H9 (cell line): ENCODE measurements around the gene NAPSA. TPM values are rescaled to one million over a fixed set of nuclear protein-coding genes. Genes with fewer than 3 reads are reported as not detected.

Experiments
- DNase-seq: peaks from one replicate; pipeline ENCODE4 v3.0.0-alpha.2; 2017
- H2AFZ ChIP-seq: one replicate; pipeline ENCODE4 v1.6.1; 2013; ENCODE audit warnings: mild to moderate bottlenecking, low read length, control low read depth, moderate library complexity
- H2AK5ac ChIP-seq: 2 replicates; pipeline ENCODE4 v1.6.1; 2013; ENCODE audit warnings: low read length, control low read depth, mixed read lengths; ENCODE audit not compliant: insufficient read length
- H2BK120ac ChIP-seq: one replicate; pipeline ENCODE4 v1.6.1; 2013; ENCODE audit warnings: low read depth, mild to moderate bottlenecking, low read length, control low read depth, inconsistent platforms; ENCODE audit not compliant: poor library complexity, severe bottlenecking
- H2BK12ac ChIP-seq: 2 replicates; pipeline ENCODE4 v1.6.1; 2013; ENCODE audit warnings: low read length, control low read depth, mixed read lengths, low read depth; ENCODE audit not compliant: insufficient read length
- H2BK15ac ChIP-seq: 2 replicates; pipeline ENCODE4 v1.6.1; 2013; ENCODE audit warnings: low read depth, low read length, control low read depth
- H2BK20ac ChIP-seq: one replicate; pipeline ENCODE4 v1.6.1; 2013; ENCODE audit warnings: low read depth, mild to moderate bottlenecking, low read length, control low read depth, inconsistent platforms; ENCODE audit not compliant: poor library complexity, severe bottlenecking
- H2BK5ac ChIP-seq: 2 replicates; pipeline ENCODE4 v1.6.1; 2013; ENCODE audit warnings: low read length, control low read depth, mixed read lengths; ENCODE audit not compliant: insufficient read length
- H3K14ac ChIP-seq: 2 replicates; pipeline ENCODE4 v1.6.1; 2013; ENCODE audit warnings: low read length, control low read depth; ENCODE audit not compliant: insufficient read depth
- H3K18ac ChIP-seq: 2 replicates; pipeline ENCODE4 v1.6.1; 2013; ENCODE audit warnings: low read depth, mild to moderate bottlenecking, mixed read lengths, low read length, control low read depth; ENCODE audit not compliant: insufficient read length
- H3K23ac ChIP-seq: 2 replicates; pipeline ENCODE4 v1.6.1; 2013; ENCODE audit warnings: low read length, control low read depth, mixed read lengths, low read depth; ENCODE audit not compliant: insufficient read length
- H3K23me2 ChIP-seq: 2 replicates; pipeline ENCODE4 v1.6.1; 2013; ENCODE audit warnings: low read depth, mild to moderate bottlenecking, mixed read lengths, low read length, control low read depth; ENCODE audit not compliant: insufficient read length, poor library complexity, severe bottlenecking
- H3K27ac ChIP-seq: 2 replicates; pipeline ENCODE4 v1.5.1; 2013; ENCODE audit warnings: low read length, control low read depth, mixed read lengths, low read depth; ENCODE audit not compliant: insufficient read length
- H3K27me3 ChIP-seq: 2 replicates; pipeline ENCODE4 v1.6.1; 2013; ENCODE audit warnings: low read length, control low read depth, inconsistent platforms; ENCODE audit not compliant: insufficient read depth
- H3K4ac ChIP-seq: 2 replicates; pipeline ENCODE4 v1.6.1; 2013; ENCODE audit warnings: low read depth, mild to moderate bottlenecking, control low read depth, inconsistent platforms, low read length, moderate library complexity
- H3K4me1 ChIP-seq: 2 replicates; pipeline ENCODE4 v1.6.1; 2013; ENCODE audit warnings: low read length, control low read depth, inconsistent platforms; ENCODE audit not compliant: insufficient read depth
- H3K4me2 ChIP-seq: 2 replicates; pipeline ENCODE4 v1.6.1; 2013; ENCODE audit warnings: low read length, control low read depth, mixed read lengths; ENCODE audit not compliant: insufficient read length, insufficient read depth
- H3K56ac ChIP-seq: 2 replicates; pipeline ENCODE4 v1.6.1; 2013; ENCODE audit warnings: low read depth, mild to moderate bottlenecking, mixed read lengths, low read length, control low read depth; ENCODE audit not compliant: insufficient read length
- H3K79me1 ChIP-seq: 2 replicates; pipeline ENCODE4 v1.6.1; 2013; ENCODE audit warnings: low read depth, mild to moderate bottlenecking, moderate library complexity, low read length, control low read depth, inconsistent platforms; ENCODE audit not compliant: insufficient read depth, poor library complexity, severe bottlenecking
- H3K79me2 ChIP-seq: 2 replicates; pipeline ENCODE4 v1.6.1; 2013; ENCODE audit warnings: low read length, control low read depth, inconsistent platforms; ENCODE audit not compliant: insufficient read depth
- H3K9ac ChIP-seq: 2 replicates; pipeline ENCODE4 v1.6.1; 2013; ENCODE audit warnings: low read length, control low read depth, mixed read lengths; ENCODE audit not compliant: insufficient read length; ENCODE audit errors: extremely low read depth
- H3K9me3 ChIP-seq: one replicate; pipeline ENCODE4 v1.6.1; 2013; ENCODE audit warnings: low read depth, low read length, inconsistent platforms; ENCODE audit not compliant: control insufficient read depth
- H3T11ph ChIP-seq: one replicate; pipeline ENCODE4 v1.6.1; 2013; ENCODE audit warnings: mild to moderate bottlenecking, low read length, control low read depth, inconsistent platforms
- H4K20me1 ChIP-seq: one replicate; pipeline ENCODE4 v1.6.1; 2013; ENCODE audit not compliant: control insufficient read depth, insufficient read length, insufficient read depth
- H4K5ac ChIP-seq: 2 replicates; pipeline ENCODE4 v1.6.1; 2013; ENCODE audit warnings: low read depth, mild to moderate bottlenecking, mixed read lengths, low read length, control low read depth; ENCODE audit not compliant: insufficient read length
- H4K8ac ChIP-seq: replicated peaks from 2 replicates; pipeline ENCODE4 v1.6.1; 2013; ENCODE audit warnings: low read length, control low read depth, mixed read lengths, low read depth; ENCODE audit not compliant: insufficient read length
- H4K91ac ChIP-seq: 2 replicates; pipeline ENCODE4 v1.6.1; 2013; ENCODE audit warnings: low read depth, mild to moderate bottlenecking, moderate library complexity, mixed read lengths, low read length, control low read depth; ENCODE audit not compliant: insufficient read length
- H3K27ac Mint-ChIP-seq, 3 experiments: 2 replicates in 2 of 3; 3 replicates in 1 of 3; pipeline ENCODE4 v1.8.0; 2020 to 2021; ENCODE audit warnings: mixed read lengths in 3 of 3, mild to moderate bottlenecking in 1 of 3, moderate library complexity in 1 of 3
- H3K27me3 Mint-ChIP-seq: 2 replicates; pipeline ENCODE4 v1.8.0; 2021; ENCODE audit warnings: low read depth, mild to moderate bottlenecking, moderate library complexity, mixed read lengths
- H3K36me3 Mint-ChIP-seq, 3 experiments: 2 replicates in 2 of 3; 3 replicates in 1 of 3; pipeline ENCODE4 v1.8.0; 2020 to 2021; ENCODE audit warnings: low read depth in 3 of 3, mixed read lengths in 3 of 3; ENCODE audit not compliant: insufficient read depth in 1 of 3
- H3K4me1 Mint-ChIP-seq, 2 experiments: 2 replicates each; pipeline ENCODE4 v1.8.0; 2020; ENCODE audit warnings: mixed read lengths in 2 of 2
- H3K4me3 Mint-ChIP-seq, 2 experiments: 2 replicates in 1 of 2; 3 replicates in 1 of 2; pipeline ENCODE4 v1.8.0; 2020 to 2021; ENCODE audit warnings: mild to moderate bottlenecking in 2 of 2, mixed read lengths in 2 of 2, moderate library complexity in 1 of 2
- H3K9me3 Mint-ChIP-seq, 2 experiments: 2 replicates in 1 of 2; 3 replicates in 1 of 2; pipeline ENCODE4 v1.8.0; 2020; ENCODE audit warnings: mild to moderate bottlenecking in 2 of 2, mixed read lengths in 2 of 2, moderate library complexity in 1 of 2
- whole genome bisulfite sequencing: extraction: QIAGEN DNeasy Blood & Tissue Kit; methylation state at CpG from one replicate; pipeline ENCODE4 v1.1.7; 2013; ENCODE audit warnings: missing lambda C conversion rate, low lambda C conversion rate, mixed read lengths; ENCODE audit not compliant: insufficient read length; ENCODE audit errors: extremely low coverage; 5-methylcytosine and 5-hydroxymethylcytosine counted together
- total RNA-seq: library from RNA; stranded (reverse); gene quantifications from 2 replicates; pipeline ENCODE4 v1.2.1, GENCODE V29; 2021
- TF ChIP-seq, protein P1 (sequence below): fragments of 200-600 bp; sonication (generic); conservative IDR thresholded peaks from 3 replicates; pipeline ENCODE4 v1.8.0; 2021; ENCODE audit warnings: antibody characterized with exemption, mild to moderate bottlenecking

The NAPSA gene
- total RNA-seq, 1 experiment from 2014 or later, result 0.44 TPM

DNA sequence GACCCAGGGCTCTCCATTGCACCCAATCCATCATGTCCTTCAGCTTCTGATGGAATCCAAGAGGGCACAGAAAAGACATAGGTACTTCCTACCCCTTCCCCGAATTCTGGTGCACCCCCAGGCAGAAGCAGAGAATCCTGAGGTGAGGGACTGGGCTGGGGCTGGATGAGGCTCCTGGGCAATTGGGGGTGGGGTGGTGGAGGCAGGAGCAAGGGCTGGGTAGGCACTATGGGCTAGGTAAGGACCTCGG is 33.5 kb downstream of the NAPSA start:
- TF ChIP-seq, protein P1, sequence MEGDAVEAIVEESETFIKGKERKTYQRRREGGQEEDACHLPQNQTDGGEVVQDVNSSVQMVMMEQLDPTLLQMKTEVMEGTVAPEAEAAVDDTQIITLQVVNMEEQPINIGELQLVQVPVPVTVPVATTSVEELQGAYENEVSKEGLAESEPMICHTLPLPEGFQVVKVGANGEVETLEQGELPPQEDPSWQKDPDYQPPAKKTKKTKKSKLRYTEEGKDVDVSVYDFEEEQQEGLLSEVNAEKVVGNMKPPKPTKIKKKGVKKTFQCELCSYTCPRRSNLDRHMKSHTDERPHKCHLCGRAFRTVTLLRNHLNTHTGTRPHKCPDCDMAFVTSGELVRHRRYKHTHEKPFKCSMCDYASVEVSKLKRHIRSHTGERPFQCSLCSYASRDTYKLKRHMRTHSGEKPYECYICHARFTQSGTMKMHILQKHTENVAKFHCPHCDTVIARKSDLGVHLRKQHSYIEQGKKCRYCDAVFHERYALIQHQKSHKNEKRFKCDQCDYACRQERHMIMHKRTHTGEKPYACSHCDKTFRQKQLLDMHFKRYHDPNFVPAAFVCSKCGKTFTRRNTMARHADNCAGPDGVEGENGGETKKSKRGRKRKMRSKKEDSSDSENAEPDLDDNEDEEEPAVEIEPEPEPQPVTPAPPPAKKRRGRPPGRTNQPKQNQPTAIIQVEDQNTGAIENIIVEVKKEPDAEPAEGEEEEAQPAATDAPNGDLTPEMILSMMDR, result no peak
- no peak overlapping the region for H3T11ph ChIP-seq
- H3K79me2 ChIP-seq, result no peaks in the 10 kb centered on the region
- H2BK15ac ChIP-seq, result no peak overlapping the region
- H4K5ac ChIP-seq, result no peak overlapping the region
- peak overlapping the region; percentile 77 for H3K4me2 ChIP-seq
- Mint-ChIP-seq H3K9me3 (peaks cover 3 to 12% of the 10 kb centered on the region in 2 experiments; a peak in 3 of 5 replicates), H3K4me3 (peak overlapping the region; percentile 89 to 94), H3K27me3 (peaks cover 26% of the 10 kb centered on the region), H3K27ac (peak overlapping the region in 2 of 3 experiments; percentile 98 to 99; a peak in 4 of 7 replicates), H3K36me3 (peaks cover 0 to 3% (median 0%) of the 10 kb centered on the region in 3 experiments; a peak in 2 of 7 replicates), H3K4me1 (peaks cover 43 to 54% of the 10 kb centered on the region in 2 experiments)
- H2BK120ac ChIP-seq, result no peak overlapping the region
- no peak overlapping the region; the same call in 1 of the 2 replicates for H3K14ac ChIP-seq
- H4K20me1 ChIP-seq, result no peaks in the 10 kb centered on the region
- no peak overlapping the region for H3K9ac ChIP-seq
- H3K23ac ChIP-seq, result no peak overlapping the region
- no peak overlapping the region for H2BK20ac ChIP-seq
- no peak overlapping the region for H4K8ac ChIP-seq
- WGBS, result no CpG with 5 or more reads among the region's 2 CpGs
- H3K56ac ChIP-seq, result no peak overlapping the region
- H4K91ac ChIP-seq, result peak overlapping the region; percentile 65
- peaks cover 8% of the 10 kb centered on the region; the same call in 1 of the 2 replicates for H3K27me3 ChIP-seq
- H3K79me1 ChIP-seq, result no peaks in the 10 kb centered on the region
- H2AFZ ChIP-seq, result no peak overlapping the region
- no peak overlapping the region for H2AK5ac ChIP-seq
- H3K27ac ChIP-seq, result no peak overlapping the region
- no peaks in the 10 kb centered on the region for H3K9me3 ChIP-seq
- H2BK5ac ChIP-seq, result no peak overlapping the region
- peak overlapping the region; percentile 37 for H3K18ac ChIP-seq
- peak overlapping the region; percentile 26 for H2BK12ac ChIP-seq
- H3K4me1 ChIP-seq, result peaks cover 6% of the 10 kb centered on the region; the same call in 1 of the 2 replicates
- DNase-seq, result no peak
- no peak overlapping the region; the same call in 1 of the 2 replicates for H3K4ac ChIP-seq
- H3K23me2 ChIP-seq, result peaks cover 26% of the 10 kb centered on the region
